Measurements from ENCODE around the gene NEK9. TPM values are rescaled to one million over a fixed set of nuclear protein-coding genes. Genes with fewer than 3 reads are reported as not detected.

NEK9 gene
- total RNA-seq, 1 donor from 2014 or later: 116 TPM

GRCh38 chr14:75107186-75107585, 19.7 kb downstream of the NEK9 start:
- Histone ChIP-seq H3K27me3 (no peaks in the 10 kb centered on the region), H3K9me3 (no peaks in the 10 kb centered on the region), H3K27ac (no peak overlapping the region), H3K4me3 (no peak overlapping the region), H3K4me1 (no peaks in the 10 kb centered on the region), H3K36me3 (peaks cover 70 to 94% of the 10 kb centered on the region in 2 donors)
- intact Hi-C loops (cut with DNase I): no loop called here
- no peak for TF ChIP-seq CTCF (IDR thresholded peaks at IDR 0.05)
- DNase-seq (ENCODE audit: low spot score in 2 of 2): no peak

- no peak for TF ChIP-seq CTCF (IDR thresholded peaks at IDR 0.05)
- Histone ChIP-seq H3K36me3 (peaks cover 64 to 90% of the 10 kb centered on the region in 2 donors), H3K4me1 (no peaks in the 10 kb centered on the region), H3K27me3 (no peaks in the 10 kb centered on the region), H3K4me3 (no peak overlapping the region), H3K9me3 (no peaks in the 10 kb centered on the region), H3K27ac (no peak overlapping the region)
- intact Hi-C loops (cut with DNase I): no loop called here
- DNase-seq (ENCODE audit: low spot score in 2 of 2): no peak
Observed at GRCh38 chr14:75101491-75101890, 25.4 kb downstream of the NEK9 start.

- no peak for DNase-seq (ENCODE audit: low spot score in 2 of 2)
- intact Hi-C loops (cut with DNase I): no loop called here
- Histone ChIP-seq H3K36me3 (peaks cover 67 to 91% of the 10 kb centered on the region in 2 donors), H3K27me3 (no peaks in the 10 kb centered on the region), H3K4me1 (no peaks in the 10 kb centered on the region), H3K9me3 (no peaks in the 10 kb centered on the region), H3K27ac (no peak overlapping the region), H3K4me3 (no peak overlapping the region)
- TF ChIP-seq CTCF (IDR thresholded peaks at IDR 0.05): no peak
Observed at GRCh38 chr14:75098682-75099081, 28.2 kb downstream of the NEK9 start.

- Histone ChIP-seq H3K36me3 (peaks cover 71 to 91% of the 10 kb centered on the region in 2 donors), H3K27ac (no peak overlapping the region), H3K9me3 (no peaks in the 10 kb centered on the region), H3K4me1 (no peaks in the 10 kb centered on the region), H3K27me3 (no peaks in the 10 kb centered on the region), H3K4me3 (no peak overlapping the region)
- intact Hi-C loops (cut with DNase I): no loop called here
- DNase-seq (ENCODE audit: low spot score in 2 of 2): no peak
- TF ChIP-seq CTCF (IDR thresholded peaks at IDR 0.05): no peak
Observed at GRCh38 chr14:75098212-75098611, 28.6 kb downstream of the NEK9 start.

GRCh38 chr14:75096959-75097358, 29.9 kb downstream of the NEK9 start:
- no peak for TF ChIP-seq CTCF (IDR thresholded peaks at IDR 0.05)
- no peak for DNase-seq (ENCODE audit: low spot score in 2 of 2)
- peaks cover 75 to 93% of the 10 kb centered on the region in 2 donors for H3K36me3 ChIP-seq
- no peak overlapping the region for H3K4me3 ChIP-seq
- H3K27me3 ChIP-seq: no peaks in the 10 kb centered on the region
- no peaks in the 10 kb centered on the region for H3K4me1 ChIP-seq
- intact Hi-C loops (cut with DNase I): no loop called here
- H3K27ac ChIP-seq: no peak overlapping the region
- H3K9me3 ChIP-seq: no peaks in the 10 kb centered on the region

GRCh38 chr14:75095690-75096089, 31.2 kb downstream of the NEK9 start:
- no peak for TF ChIP-seq CTCF (IDR thresholded peaks at IDR 0.05)
- Histone ChIP-seq H3K4me3 (no peak overlapping the region), H3K4me1 (no peaks in the 10 kb centered on the region), H3K27me3 (no peaks in the 10 kb centered on the region), H3K9me3 (no peaks in the 10 kb centered on the region), H3K36me3 (peaks cover 80 to 91% of the 10 kb centered on the region in 2 donors), H3K27ac (no peak overlapping the region)
- DNase-seq (ENCODE audit: low spot score in 2 of 2): no peak
- intact Hi-C loops (cut with DNase I): no loop called here
